Measurements from ENCODE around the gene L2HGDH.

Gene L2HGDH

GRCh38 chr14:50350975-50351374, 38.9 kb upstream of the L2HGDH start:
- no peak for TF ChIP-seq EZH2 (IDR thresholded peaks at IDR 0.05; ENCODE audit: borderline replicate concordance, low read depth, low read length, severe bottlenecking)
- DNase-seq (no peak), ATAC-seq (ENCODE audit: insufficient read depth, low read depth) (no peak)
- Histone ChIP-seq H3K27me3 (ENCODE audit: insufficient read depth, low read length, poor library complexity) (no peaks in the 10 kb centered on the region), H3K4me2 (ENCODE audit: insufficient read depth, low read length) (no peak overlapping the region), H4K20me1 (ENCODE audit: insufficient read depth, low read length) (no peaks in the 10 kb centered on the region), H3K9ac (ENCODE audit: low read depth, low read length) (no peak overlapping the region), H2AFZ (ENCODE audit: low read depth, low read length) (no peak overlapping the region), H3K4me3 (ENCODE audit: low read depth in 1 of 2, low read length in 2 of 2) (no peak overlapping the region), H3K36me3 (ENCODE audit: insufficient read depth, low read length) (no peaks in the 10 kb centered on the region), H3K27ac (ENCODE audit: low read length) (no peak overlapping the region), H3K79me2 (ENCODE audit: insufficient read depth, low read length) (no peaks in the 10 kb centered on the region), H3K4me1 (ENCODE audit: insufficient read depth, low read length) (no peaks in the 10 kb centered on the region), H3K9me3 (ENCODE audit: insufficient read depth, low read length, severe bottlenecking) (no peaks in the 10 kb centered on the region)

- no peak for DNase-seq
- H3K4me2 ChIP-seq (ENCODE audit: insufficient read depth, low read length), result no peak overlapping the region
- no peaks in the 10 kb centered on the region for H3K79me2 ChIP-seq (ENCODE audit: insufficient read depth, low read length)
- TF ChIP-seq CTCF (IDR thresholded peaks at IDR 0.05; ENCODE audit: borderline replicate concordance, extremely low read depth, low read length, poor library complexity, severe bottlenecking) (no peak), EZH2 (IDR thresholded peaks at IDR 0.05; ENCODE audit: borderline replicate concordance, low read depth, low read length, severe bottlenecking) (no peak)
- ATAC-seq (ENCODE audit: insufficient read depth, low read depth), result no peak
- H3K27me3 ChIP-seq (ENCODE audit: insufficient read depth, low read length, poor library complexity), result no peaks in the 10 kb centered on the region
- no peaks in the 10 kb centered on the region for H3K9me3 ChIP-seq (ENCODE audit: insufficient read depth, low read length, severe bottlenecking)
- no peak overlapping the region for H3K27ac ChIP-seq (ENCODE audit: low read length)
- H2AFZ ChIP-seq (ENCODE audit: low read depth, low read length), result no peak overlapping the region
- no peak overlapping the region for H3K9ac ChIP-seq (ENCODE audit: low read depth, low read length)
- H3K4me3 ChIP-seq (ENCODE audit: low read depth in 1 of 2, low read length in 2 of 2), result no peak overlapping the region
- H3K36me3 ChIP-seq (ENCODE audit: insufficient read depth, low read length), result no peaks in the 10 kb centered on the region
- H3K4me1 ChIP-seq (ENCODE audit: insufficient read depth, low read length), result no peaks in the 10 kb centered on the region
- H4K20me1 ChIP-seq (ENCODE audit: insufficient read depth, low read length), result no peaks in the 10 kb centered on the region
These were observed 36.9 kb upstream of the L2HGDH start for GRCh38 chr14:50348933-50349332.

GRCh38 chr14:50347521-50347920, 35.5 kb upstream of the L2HGDH start:
- H3K4me3 ChIP-seq (ENCODE audit: low read depth in 1 of 2, low read length in 2 of 2), result no peak overlapping the region
- no peaks in the 10 kb centered on the region for H3K4me1 ChIP-seq (ENCODE audit: insufficient read depth, low read length)
- H3K36me3 ChIP-seq (ENCODE audit: insufficient read depth, low read length), result no peaks in the 10 kb centered on the region
- H3K9me3 ChIP-seq (ENCODE audit: insufficient read depth, low read length, severe bottlenecking), result no peaks in the 10 kb centered on the region
- no peak overlapping the region for H2AFZ ChIP-seq (ENCODE audit: low read depth, low read length)
- no peak for TF ChIP-seq EZH2 (IDR thresholded peaks at IDR 0.05; ENCODE audit: borderline replicate concordance, low read depth, low read length, severe bottlenecking)
- TF ChIP-seq CTCF (IDR thresholded peaks at IDR 0.05; ENCODE audit: borderline replicate concordance, extremely low read depth, low read length, poor library complexity, severe bottlenecking), result no peak
- no peak overlapping the region for H3K9ac ChIP-seq (ENCODE audit: low read depth, low read length)
- H3K79me2 ChIP-seq (ENCODE audit: insufficient read depth, low read length), result no peaks in the 10 kb centered on the region
- no peaks in the 10 kb centered on the region for H4K20me1 ChIP-seq (ENCODE audit: insufficient read depth, low read length)
- H3K4me2 ChIP-seq (ENCODE audit: insufficient read depth, low read length), result no peak overlapping the region
- DNase-seq (no peak), ATAC-seq (ENCODE audit: insufficient read depth, low read depth) (no peak)
- H3K27me3 ChIP-seq (ENCODE audit: insufficient read depth, low read length, poor library complexity), result no peaks in the 10 kb centered on the region
- no peak overlapping the region for H3K27ac ChIP-seq (ENCODE audit: low read length)

GRCh38 chr14:50345846-50346422, 33.9 kb upstream of the L2HGDH start:
- Histone ChIP-seq H3K79me2 (ENCODE audit: insufficient read depth, low read length) (no peaks in the 10 kb centered on the region), H3K4me2 (ENCODE audit: insufficient read depth, low read length) (no peak overlapping the region), H3K9me3 (ENCODE audit: insufficient read depth, low read length, severe bottlenecking) (no peaks in the 10 kb centered on the region), H3K4me1 (ENCODE audit: insufficient read depth, low read length) (no peaks in the 10 kb centered on the region), H3K36me3 (ENCODE audit: insufficient read depth, low read length) (peaks cover 1% of the 10 kb centered on the region; the same call in 1 of the 2 replicates), H2AFZ (ENCODE audit: low read depth, low read length) (no peak overlapping the region), H3K4me3 (ENCODE audit: low read depth in 1 of 2, low read length in 2 of 2) (no peak overlapping the region), H3K9ac (ENCODE audit: low read depth, low read length) (no peak overlapping the region), H3K27ac (ENCODE audit: low read length) (no peak overlapping the region), H3K27me3 (ENCODE audit: insufficient read depth, low read length, poor library complexity) (no peaks in the 10 kb centered on the region), H4K20me1 (ENCODE audit: insufficient read depth, low read length) (no peaks in the 10 kb centered on the region)
- no peak for DNase-seq
- no peak for ATAC-seq (ENCODE audit: insufficient read depth, low read depth)
- no peak for TF ChIP-seq CTCF (IDR thresholded peaks at IDR 0.05; ENCODE audit: borderline replicate concordance, extremely low read depth, low read length, poor library complexity, severe bottlenecking)
- no peak for TF ChIP-seq EZH2 (IDR thresholded peaks at IDR 0.05; ENCODE audit: borderline replicate concordance, low read depth, low read length, severe bottlenecking)

Data from DND-41 (cell line).